HG03354 (cell line): Measurements from ENCODE around the gene KCNS3.

Source experiments
- ATAC-seq: cut with Tn5 transposase; IDR thresholded peaks from one replicate; pipeline ENCODE4 v1.9.1; 2021; ENCODE audit warnings: mild to moderate bottlenecking; ENCODE audit not compliant: unreplicated experiment, poor library complexity, severe bottlenecking

The KCNS3 gene

GRCh38 chr2:17976871-17977746 lies 98.6 kb downstream of the KCNS3 start:
- ATAC-seq, result no peak

- ATAC-seq, result no peak
These were observed 101.2 kb downstream of the KCNS3 start for GRCh38 chr2:17979707-17980106.

- no peak for ATAC-seq
These were observed 103.5 kb downstream of the KCNS3 start for GRCh38 chr2:17981936-17982335.
